Stimulated activated CD8-positive, alpha-beta memory T cell treated with anti-CD3 and anti-CD28 coated beads, Interleukin-7, amount 100 ng/mL, for 24 hours (primary cell): ENCODE measurements around the gene ADAM21.
"Not testable (repeated sequence)": the region's sequence is repeated elsewhere in the genome, so short reads cannot be mapped to it uniquely, and the experiment has no call there.

Experiments used
- DNase-seq: peaks from one replicate; pipeline ENCODE4 v3.0.0-alpha.2; 2020; ENCODE audit warnings: low read depth

ADAM21 gene

GRCh38 chr14:70451874-70452273 is at the start of gene ADAM21:
ADAM21 (plus strand) TSS chr14:70452174; CDS start chr14:70457500, 5,326 bp downstream.
- DNase-seq: no peak

GRCh38 chr14:70403335-70403734 is 48.6 kb upstream of the ADAM21 start:
- not testable (repeated sequence) for DNase-seq

DNA sequence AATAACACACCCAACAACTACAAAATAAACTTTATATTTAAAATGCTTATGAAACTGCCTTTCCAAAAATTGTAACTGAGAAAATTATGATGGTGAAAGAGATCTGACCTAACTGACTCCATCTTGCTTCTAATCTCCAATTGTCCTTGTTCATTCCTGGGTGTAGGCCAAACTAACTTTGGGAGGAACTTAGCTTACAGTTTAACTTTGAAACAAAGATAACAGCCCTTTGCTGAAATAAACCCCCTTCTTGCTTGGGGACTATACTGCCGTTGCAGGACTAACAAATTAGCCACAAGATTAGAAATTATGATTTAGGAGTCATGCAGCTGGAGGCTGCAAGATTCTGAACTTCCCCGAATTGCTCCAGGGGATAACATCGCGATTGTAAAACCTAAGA is 45.8 kb upstream of the ADAM21 start:
- DNase-seq: not testable (repeated sequence)

DNA sequence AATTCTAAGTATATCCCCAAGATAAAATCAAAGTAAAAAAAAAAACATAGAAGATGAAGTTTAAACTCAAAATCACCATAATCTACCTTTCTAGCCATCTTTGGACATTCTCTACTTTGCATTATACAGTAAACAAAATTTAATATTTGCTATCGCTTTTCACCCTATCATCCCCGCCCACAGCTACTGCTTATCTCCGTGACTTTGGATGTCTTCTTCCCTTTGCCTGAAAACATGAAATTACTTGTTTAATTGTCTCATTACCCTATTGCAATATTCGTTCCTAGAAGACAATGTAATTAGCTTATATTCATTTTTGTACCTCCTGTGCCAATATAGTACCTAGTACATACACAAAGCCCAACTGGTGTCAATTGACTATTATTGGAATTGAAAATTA is 44.4 kb upstream of the ADAM21 start:
- no peak for DNase-seq

- no peak for DNase-seq
These were observed 36.2 kb upstream of the ADAM21 start for GRCh38 chr14:70415788-70416187.

DNA sequence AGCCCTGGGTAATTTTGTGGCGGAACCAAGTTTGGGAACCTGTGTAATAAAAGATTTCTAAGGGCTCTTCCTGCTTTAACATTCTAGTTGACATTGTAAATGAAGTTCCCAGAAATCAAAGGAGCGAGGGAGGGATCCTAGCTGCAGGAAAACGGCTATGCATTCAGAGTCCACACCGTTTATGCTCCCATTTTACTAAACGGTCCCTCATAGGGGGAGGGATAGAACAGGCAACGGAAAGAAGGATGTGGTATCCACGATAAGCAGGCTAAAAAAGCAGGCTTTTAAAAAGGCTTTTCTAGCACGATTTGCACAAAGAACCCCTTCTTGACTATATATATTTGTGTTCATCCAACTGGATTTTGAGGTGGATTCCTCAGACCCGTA is 35.6 kb upstream of the ADAM21 start:
- DNase-seq: no peak

DNA sequence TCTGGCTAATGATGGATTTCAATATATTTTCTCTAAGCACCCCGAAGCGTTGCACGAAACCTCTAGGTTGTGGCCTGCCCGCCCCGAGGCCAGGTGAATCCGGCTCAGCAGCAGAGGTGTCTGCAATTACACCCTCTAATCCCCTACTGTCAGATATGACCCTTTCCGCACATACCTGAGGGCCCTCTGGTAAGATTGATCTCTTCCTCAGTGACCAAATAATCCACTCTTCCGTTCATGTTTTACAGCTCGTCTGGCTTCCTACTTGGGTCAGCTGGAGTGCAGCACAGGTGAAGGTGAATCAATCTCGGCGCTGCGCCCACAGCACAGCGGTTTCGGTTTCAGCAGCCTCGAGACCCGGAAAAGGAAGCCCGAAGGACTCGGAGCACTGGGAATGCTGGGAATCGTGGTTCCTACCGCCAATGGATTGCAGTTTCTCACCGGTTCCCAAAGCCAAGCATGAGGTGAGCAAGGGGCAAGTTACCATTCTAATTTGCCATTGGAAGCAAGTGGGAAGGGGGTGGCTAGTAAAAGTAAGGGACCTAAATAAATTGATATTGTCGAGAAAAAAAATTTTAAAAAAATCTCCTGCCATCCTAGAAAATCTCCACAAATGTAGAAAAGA is 35.1 kb upstream of the ADAM21 start, which contains the start of gene SYNJ2BP:
Gene SYNJ2BP, minus strand, starts transcription at position 366 of the 625 bp plus-strand sequence. Its CDS starts 127 bp downstream, at position 239.
- DNase-seq: peak; percentile 13

GRCh38 chr14:70419270-70419931 is 32.6 kb upstream of the ADAM21 start:
- DNase-seq: not testable (repeated sequence)

- no peak for DNase-seq
These were observed 29.4 kb upstream of the ADAM21 start for GRCh38 chr14:70422538-70422937.

GRCh38 chr14:70425354-70425753 is 26.6 kb upstream of the ADAM21 start:
- no peak for DNase-seq

DNA sequence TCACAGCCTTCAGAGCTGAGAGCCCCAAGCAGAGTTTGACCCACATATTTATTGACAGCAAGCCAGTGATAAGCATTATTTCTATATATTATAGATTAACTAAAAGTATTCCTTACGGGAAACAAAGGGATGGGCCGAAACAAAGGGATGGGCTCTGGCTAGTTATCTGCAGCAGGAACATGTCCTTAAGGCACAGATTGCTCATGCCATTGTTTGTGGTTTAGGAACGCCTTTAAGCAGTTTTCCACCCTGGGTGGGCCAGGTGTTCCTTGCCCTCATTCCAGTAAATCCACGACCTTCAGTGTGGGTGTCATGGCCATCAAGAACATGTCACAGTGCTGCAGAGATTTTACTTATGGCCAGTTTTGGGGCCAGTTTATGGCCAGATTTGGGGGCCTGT is 25.4 kb upstream of the ADAM21 start:
- DNase-seq: not testable (repeated sequence)

DNA sequence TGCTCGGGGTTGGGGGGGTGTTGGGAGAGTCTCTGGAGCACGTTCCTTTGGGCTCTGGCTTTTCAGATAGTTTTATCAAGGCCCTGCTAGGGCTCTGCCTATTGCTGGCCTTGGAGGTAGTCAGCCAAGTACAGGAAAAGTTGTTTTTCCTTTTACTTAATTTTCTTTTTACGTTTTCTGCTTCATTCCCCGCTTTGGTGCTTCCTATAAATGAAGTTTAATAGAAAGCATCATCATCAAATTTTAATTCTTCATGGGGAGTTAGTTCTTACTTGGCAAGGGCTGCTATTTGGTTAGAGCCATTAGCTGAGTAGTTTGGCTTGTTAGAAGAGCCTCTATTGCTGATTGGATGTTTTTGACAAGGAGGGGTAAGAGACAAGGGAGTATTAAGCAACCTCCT is 15.1 kb upstream of the ADAM21 start:
- DNase-seq: no peak

GRCh38 chr14:70441641-70442040 is 10.3 kb upstream of the ADAM21 start:
- DNase-seq: no peak

DNA sequence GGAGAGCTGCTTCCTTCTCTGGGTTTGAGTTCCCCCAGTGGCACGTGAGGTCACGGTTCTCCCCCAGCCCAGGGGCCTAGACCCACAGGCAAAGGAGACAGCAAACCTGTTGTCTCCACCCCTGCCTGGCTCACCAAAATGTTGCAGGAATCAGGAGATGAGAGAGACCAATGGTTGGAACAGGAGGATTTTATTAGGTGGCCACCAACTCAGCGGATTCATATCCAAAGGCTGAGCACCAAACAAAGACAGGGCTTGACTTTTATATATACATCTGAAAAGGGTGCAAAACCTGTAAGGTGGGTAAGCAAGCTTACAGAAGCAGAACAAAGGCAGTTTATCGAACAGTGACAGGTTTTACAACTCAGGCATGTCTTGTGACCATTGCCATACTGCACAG is 9.2 kb upstream of the ADAM21 start:
- DNase-seq: no peak

GRCh38 chr14:70448633-70449340 is 3.2 kb upstream of the ADAM21 start:
- no peak for DNase-seq

DNA sequence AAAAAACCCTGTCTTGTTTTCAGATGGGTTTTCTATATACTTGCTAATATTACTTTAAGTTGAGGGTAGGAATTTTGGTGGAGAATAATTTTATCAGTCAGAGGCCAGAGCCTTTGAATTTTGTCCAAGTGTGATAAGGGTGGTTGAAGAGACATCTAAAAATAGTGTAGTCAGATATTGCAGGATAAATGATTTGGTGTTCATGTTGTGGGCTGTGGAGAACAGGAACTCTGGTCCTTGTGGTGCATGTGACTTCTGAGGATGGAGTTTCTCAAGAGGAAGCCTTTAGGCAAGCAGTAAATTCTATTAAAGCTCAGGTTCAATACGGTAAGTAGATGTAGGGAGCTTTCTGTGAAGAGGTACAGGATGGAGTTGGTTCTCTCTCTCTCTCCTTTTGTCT is 2.8 kb downstream of the ADAM21 start:
- DNase-seq: no peak

DNA sequence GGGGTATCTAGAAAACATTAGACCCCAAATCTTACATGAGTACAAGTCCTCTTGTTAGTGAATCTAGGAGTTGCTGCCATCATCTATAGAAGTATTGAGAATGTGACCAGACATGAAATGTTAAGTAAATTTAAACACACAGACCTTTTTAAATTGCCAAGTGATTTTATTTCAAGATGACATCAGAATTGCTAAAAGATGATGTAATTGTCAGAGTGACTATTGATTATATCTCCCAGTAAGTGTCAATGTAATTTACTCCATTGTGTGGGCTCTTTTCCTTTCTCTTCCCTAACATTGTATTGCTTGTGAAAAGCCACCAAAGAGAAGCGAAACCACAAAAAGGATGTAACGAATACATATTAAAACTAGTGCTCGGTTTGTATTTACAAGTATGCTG is 16.8 kb downstream of the ADAM21 start:
- DNase-seq: no peak

DNA sequence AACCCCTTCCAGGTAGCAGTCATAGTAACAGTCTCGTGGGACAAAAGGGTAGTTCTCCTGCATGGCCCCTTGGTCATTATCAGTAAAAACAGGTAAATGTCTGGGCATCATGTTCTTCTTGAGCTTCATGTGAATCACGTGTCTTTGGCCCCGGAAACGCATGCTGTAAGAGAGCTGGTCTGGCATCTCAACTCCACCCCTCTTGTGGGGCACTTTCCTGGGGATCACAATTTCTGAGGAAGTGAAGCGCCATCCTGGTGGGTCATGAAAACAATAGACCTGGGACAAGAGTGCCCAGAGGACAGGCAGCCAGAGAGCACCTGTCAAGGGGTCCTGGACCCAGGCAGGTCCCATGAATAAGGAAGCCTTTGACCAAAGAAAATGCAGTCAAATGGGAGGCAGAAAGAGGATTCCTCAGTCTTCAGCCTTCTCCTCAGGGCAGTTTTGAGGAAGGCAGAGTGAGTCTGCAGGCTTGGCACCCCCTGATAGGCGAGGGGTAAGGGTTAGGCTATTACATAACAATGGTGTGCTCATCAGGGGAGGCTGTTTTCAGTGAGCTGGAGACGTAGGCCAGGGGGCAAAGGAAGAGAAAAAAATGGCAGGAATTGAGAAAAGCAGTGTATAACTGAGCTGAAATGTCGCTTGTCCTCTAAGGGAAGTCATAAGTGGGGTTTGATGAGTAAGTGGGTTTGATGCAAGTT is 19.0 kb downstream of the ADAM21 start:
- not testable (repeated sequence) for DNase-seq

GRCh38 chr14:70472253-70473159 is 20.5 kb downstream of the ADAM21 start:
- no peak for DNase-seq

DNA sequence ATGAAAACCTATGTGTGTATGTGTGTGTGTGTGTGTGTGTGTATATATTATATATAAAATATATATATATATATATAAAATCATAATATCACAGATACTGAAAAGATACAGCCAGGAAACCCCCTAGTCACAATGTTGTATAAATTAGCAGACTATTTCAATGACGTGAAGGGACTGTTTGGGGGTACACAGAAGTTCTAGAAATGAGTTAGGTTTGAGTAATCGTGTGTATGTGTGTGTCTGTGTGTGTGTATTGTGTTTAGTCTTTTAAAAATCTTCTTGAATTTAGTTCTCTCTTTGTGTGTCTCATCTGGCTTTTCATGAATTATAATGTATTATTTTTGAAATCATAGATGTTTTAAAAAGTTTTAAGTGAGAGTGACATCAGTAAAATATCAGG is 21.9 kb downstream of the ADAM21 start:
- DNase-seq: no peak

DNA sequence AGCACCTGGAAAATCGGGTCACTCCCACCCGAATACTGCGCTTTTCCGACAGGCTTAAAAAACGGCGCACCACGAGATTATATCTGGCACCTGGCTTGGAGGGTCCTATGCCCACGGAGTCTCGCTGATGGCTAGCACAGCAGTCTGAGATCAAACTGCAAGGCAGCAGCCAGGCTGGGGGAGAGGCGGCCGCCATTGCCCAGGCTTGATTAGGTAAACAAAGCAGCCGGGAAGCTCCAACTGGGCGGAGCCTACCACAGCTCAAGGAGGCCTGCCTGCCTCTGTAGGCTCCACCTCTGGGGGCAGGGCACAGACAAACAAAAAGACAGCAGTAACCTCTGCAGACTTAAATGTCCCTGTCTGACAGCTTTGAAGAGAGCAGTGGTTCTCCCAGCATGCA is 23.5 kb downstream of the ADAM21 start:
- not testable (repeated sequence) for DNase-seq
